Measurements from ENCODE around the gene FTCD. TPM values are rescaled to one million over a fixed set of nuclear protein-coding genes. Genes with fewer than 3 reads are reported as not detected.

FTCD gene
- total and polyA plus RNA-seq, 10 donors: 0.35 to 2.8 (median 0.81) TPM; not detected in 5

DNA sequence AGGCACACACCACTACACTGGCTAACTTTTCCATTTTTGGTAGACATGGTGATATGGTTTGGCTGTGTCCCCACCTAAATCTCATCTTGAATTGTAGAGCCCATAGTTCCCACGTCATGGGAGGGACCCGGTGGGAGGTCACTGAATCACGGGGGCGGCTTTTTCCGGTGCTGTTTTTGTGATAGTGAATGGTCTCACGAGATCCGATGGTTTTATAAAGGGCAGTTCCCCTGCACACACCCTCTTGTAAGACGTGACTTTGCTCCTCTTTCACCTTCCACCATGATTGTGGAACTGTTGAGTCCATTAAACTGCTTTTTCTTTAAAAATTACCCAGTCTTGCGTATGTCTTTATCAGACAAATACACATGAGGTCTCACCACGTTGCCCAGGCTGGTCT lies 1.3 kb upstream of the FTCD start:
- Histone ChIP-seq H3K27ac (no peak overlapping the region), H3K4me1 (peaks cover 0 to 16% (median 8%) of the 10 kb centered on the region in 6 donors), H3K4me3 (no peak overlapping the region), H3K9me3 (no peaks in the 10 kb centered on the region), H3K36me3 (peaks cover 0 to 17% (median 0%) of the 10 kb centered on the region in 6 donors), H3K27me3 (replicated peaks in 1 of 7) (peaks cover 0 to 22% (median 7%) of the 10 kb centered on the region in 7 donors)
- WGBS, 5 donors: 84 to 90% (median 86%) methylated on average over 10 of the region's 10 CpGs
- no peak for DNase-seq
- TF ChIP-seq POLR2AphosphoS5 (IDR thresholded peaks at IDR 0.05) (no peak), POLR2A (IDR thresholded peaks at IDR 0.05) (no peak)
- TF ChIP-seq, protein P1, sequence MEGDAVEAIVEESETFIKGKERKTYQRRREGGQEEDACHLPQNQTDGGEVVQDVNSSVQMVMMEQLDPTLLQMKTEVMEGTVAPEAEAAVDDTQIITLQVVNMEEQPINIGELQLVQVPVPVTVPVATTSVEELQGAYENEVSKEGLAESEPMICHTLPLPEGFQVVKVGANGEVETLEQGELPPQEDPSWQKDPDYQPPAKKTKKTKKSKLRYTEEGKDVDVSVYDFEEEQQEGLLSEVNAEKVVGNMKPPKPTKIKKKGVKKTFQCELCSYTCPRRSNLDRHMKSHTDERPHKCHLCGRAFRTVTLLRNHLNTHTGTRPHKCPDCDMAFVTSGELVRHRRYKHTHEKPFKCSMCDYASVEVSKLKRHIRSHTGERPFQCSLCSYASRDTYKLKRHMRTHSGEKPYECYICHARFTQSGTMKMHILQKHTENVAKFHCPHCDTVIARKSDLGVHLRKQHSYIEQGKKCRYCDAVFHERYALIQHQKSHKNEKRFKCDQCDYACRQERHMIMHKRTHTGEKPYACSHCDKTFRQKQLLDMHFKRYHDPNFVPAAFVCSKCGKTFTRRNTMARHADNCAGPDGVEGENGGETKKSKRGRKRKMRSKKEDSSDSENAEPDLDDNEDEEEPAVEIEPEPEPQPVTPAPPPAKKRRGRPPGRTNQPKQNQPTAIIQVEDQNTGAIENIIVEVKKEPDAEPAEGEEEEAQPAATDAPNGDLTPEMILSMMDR (IDR thresholded peaks at IDR 0.05 in 8 of 11, conservative IDR thresholded peaks at IDR 0.05 in 3 of 11): no peak
- intact Hi-C loops (cut with DNase I; ENCODE audit: low total_unique reads): no loop called here

DNA sequence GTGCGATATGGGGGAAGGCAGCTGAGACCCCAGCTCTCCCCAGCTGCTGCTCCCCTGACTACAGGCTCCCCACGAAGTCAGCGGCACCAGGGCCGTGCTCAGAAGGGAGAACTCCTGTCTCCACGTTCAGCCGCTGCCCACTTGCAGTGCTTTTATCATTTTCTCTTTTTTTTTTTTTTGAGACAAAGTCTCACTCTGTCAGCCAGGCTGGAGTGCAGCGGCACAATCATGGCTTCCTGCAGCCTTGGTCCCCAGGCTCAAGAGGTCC lies 933 bp upstream of the FTCD start:
- DNase-seq: no peak

DNA sequence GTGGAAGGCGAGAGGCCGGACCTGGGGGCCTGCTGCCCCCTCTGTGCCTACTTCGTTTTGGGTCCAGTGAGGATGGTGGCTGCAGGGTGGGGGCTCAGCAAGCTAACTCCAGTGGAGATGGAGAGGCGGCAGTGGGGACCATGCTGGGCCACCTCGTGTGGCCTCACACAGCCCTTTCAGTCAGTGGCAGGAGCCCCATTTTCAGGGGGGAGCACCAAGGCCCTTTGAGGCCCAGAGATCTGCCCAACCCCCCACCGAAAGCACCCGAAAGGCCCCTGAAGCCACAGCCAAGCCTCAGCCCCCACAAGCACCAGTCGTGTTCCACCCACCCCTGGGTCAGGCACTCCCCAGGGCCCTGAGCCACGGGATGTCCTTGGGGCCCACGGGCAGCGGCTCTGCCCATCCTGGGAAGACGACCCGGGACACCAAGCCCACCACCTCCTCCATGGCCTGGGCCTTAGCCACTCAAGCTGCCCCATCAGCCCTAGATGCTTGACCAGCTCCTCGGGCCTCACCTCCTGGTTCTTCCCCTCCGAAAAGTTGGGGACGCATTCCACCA lies 345 bp downstream of the FTCD start:
- Histone ChIP-seq H3K27me3 (replicated peaks in 1 of 7) (peaks cover 0 to 21% (median 0%) of the 10 kb centered on the region in 7 donors), H3K36me3 (peaks cover 0 to 4% (median 0%) of the 10 kb centered on the region in 6 donors), H3K4me1 (peaks cover 0 to 12% (median 6%) of the 10 kb centered on the region in 6 donors), H3K9me3 (no peaks in the 10 kb centered on the region), H3K27ac (no peak overlapping the region), H3K4me3 (no peak overlapping the region)
- intact Hi-C loops (cut with DNase I; ENCODE audit: low total_unique reads): no loop called here
- TF ChIP-seq POLR2AphosphoS5 (IDR thresholded peaks at IDR 0.05) (no peak), POLR2A (IDR thresholded peaks at IDR 0.05) (no peak)
- TF ChIP-seq, protein P1 (IDR thresholded peaks at IDR 0.05 in 8 of 11, conservative IDR thresholded peaks at IDR 0.05 in 3 of 11): no peak
- DNase-seq: no peak
- WGBS, 5 donors: 84 to 92% (median 88%) methylated on average over 6 to 16 of the region's 16 CpGs

More for the DNA sequence above, 933 bp upstream of the FTCD start:
- intact Hi-C loops (cut with DNase I; ENCODE audit: low total_unique reads): no loop called here
- H3K27me3 ChIP-seq (replicated peaks in 1 of 7): peaks cover 0 to 22% (median 4%) of the 10 kb centered on the region in 7 donors
- 85 to 91% (median 86%) methylated on average over 7 of the region's 7 CpGs for WGBS, 5 donors
- H3K9me3 ChIP-seq: no peaks in the 10 kb centered on the region
- H3K27ac ChIP-seq: no peak overlapping the region
- H3K4me1 ChIP-seq: peaks cover 0 to 12% (median 8%) of the 10 kb centered on the region in 6 donors
- TF ChIP-seq POLR2A (IDR thresholded peaks at IDR 0.05): no peak
- TF ChIP-seq, protein P1 (IDR thresholded peaks at IDR 0.05 in 8 of 11, conservative IDR thresholded peaks at IDR 0.05 in 3 of 11): no peak
- TF ChIP-seq POLR2AphosphoS5 (IDR thresholded peaks at IDR 0.05): no peak
- peaks cover 0 to 13% (median 0%) of the 10 kb centered on the region in 6 donors for H3K36me3 ChIP-seq
- H3K4me3 ChIP-seq: no peak overlapping the region

DNA sequence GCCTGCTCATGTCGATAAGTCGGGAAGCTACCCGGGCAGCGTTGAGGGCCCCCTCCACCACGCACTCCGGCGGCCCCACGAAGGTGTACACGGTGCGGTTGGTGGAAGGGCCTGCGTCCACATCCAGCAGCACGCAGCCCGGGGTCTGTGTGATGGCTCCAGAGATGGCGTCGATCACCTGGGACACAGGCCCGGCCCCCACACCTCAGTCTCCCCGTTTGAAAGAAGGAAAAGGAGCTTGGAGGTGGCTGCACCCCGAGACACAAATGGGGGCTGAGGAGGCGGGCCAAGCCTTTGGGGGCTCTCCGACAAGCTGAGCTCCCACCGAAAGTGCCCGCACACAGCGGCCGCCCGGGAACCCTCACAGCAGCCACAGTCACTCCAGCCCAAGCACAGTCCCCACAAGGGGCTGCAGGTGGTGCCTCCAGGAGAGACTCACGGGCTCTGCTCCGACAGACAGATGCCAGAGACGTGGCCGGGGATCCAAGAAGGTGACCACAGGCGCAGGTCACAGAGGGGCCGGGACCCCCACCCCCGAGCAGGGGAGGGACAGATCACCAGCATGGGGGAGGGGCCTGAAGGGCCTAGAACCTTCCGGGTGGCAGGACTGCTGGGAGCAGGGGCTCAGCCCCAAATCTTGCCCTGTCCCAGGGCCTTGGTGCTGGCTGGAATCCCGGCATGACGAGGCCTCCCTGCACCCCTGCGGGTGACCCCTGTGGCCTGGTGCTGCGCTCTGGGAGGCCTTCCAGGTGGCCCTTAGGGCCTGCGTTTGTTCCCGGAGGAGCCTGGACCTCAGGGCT lies 1.0 kb downstream of the FTCD start:
- Histone ChIP-seq H3K4me3 (no peak overlapping the region), H3K27ac (no peak overlapping the region), H3K4me1 (peaks cover 0 to 12% (median 6%) of the 10 kb centered on the region in 6 donors), H3K27me3 (replicated peaks in 1 of 7) (peaks cover 0 to 21% (median 0%) of the 10 kb centered on the region in 7 donors), H3K9me3 (no peaks in the 10 kb centered on the region), H3K36me3 (no peaks in the 10 kb centered on the region)
- TF ChIP-seq POLR2AphosphoS5 (IDR thresholded peaks at IDR 0.05): no peak
- TF ChIP-seq, protein P1 (IDR thresholded peaks at IDR 0.05 in 8 of 11, conservative IDR thresholded peaks at IDR 0.05 in 3 of 11): no peak
- TF ChIP-seq POLR2A (IDR thresholded peaks at IDR 0.05): no peak
- intact Hi-C loops (cut with DNase I; ENCODE audit: low total_unique reads): no loop called here
- DNase-seq: peak; percentile 39
- WGBS, 5 donors: 90 to 93% (median 92%) methylated on average over 25 to 39 of the region's 39 CpGs
